ENCODE measurements around the gene TPPP2.

DNA sequence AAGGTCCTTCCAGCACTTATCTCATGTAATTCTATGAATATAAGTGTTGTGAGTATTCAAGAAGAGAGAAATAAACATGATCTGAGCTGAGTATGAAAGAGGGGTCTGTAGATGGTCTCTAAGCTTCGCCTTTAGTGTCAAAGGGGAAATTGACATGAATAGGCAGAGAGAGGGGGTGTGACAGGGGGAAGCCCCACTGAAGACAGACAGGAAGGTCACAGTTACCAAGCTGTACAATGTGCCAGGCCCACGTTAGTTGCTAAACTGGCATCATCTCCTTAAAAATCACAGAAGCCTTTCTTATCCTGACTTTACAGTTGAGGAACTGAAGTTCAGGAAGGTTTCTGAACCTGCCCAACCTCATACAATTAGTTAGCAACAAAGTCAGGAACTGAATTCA is 47.7 kb downstream of the TPPP2 start:
- TF ChIP-seq TRIM28 (IDR thresholded peaks at IDR 0.05; ENCODE audit: borderline replicate concordance, low read length), result no peak
- no peak for TF ChIP-seq ZNF423 (tag by site-specific recombination; IDR thresholded peaks at IDR 0.05)
- TF ChIP-seq, protein P1, sequence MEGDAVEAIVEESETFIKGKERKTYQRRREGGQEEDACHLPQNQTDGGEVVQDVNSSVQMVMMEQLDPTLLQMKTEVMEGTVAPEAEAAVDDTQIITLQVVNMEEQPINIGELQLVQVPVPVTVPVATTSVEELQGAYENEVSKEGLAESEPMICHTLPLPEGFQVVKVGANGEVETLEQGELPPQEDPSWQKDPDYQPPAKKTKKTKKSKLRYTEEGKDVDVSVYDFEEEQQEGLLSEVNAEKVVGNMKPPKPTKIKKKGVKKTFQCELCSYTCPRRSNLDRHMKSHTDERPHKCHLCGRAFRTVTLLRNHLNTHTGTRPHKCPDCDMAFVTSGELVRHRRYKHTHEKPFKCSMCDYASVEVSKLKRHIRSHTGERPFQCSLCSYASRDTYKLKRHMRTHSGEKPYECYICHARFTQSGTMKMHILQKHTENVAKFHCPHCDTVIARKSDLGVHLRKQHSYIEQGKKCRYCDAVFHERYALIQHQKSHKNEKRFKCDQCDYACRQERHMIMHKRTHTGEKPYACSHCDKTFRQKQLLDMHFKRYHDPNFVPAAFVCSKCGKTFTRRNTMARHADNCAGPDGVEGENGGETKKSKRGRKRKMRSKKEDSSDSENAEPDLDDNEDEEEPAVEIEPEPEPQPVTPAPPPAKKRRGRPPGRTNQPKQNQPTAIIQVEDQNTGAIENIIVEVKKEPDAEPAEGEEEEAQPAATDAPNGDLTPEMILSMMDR (tag by site-specific recombination; IDR thresholded peaks at IDR 0.05), result no peak
- no peak for TF ChIP-seq ZFP69B (tag by site-specific recombination; IDR thresholded peaks at IDR 0.05)
- no peak for TF ChIP-seq YY1 (tag by site-specific recombination; IDR thresholded peaks at IDR 0.05)
- TF ChIP-seq ZNF184 (tag by site-specific recombination; IDR thresholded peaks at IDR 0.05), result no peak
- TF ChIP-seq ZNF354C (tag by site-specific recombination; IDR thresholded peaks at IDR 0.05; ENCODE audit: borderline replicate concordance, low read depth), result no peak
- TF ChIP-seq ZNF792 (tag by site-specific recombination; IDR thresholded peaks at IDR 0.05), result no peak
- TF ChIP-seq, protein P2, sequence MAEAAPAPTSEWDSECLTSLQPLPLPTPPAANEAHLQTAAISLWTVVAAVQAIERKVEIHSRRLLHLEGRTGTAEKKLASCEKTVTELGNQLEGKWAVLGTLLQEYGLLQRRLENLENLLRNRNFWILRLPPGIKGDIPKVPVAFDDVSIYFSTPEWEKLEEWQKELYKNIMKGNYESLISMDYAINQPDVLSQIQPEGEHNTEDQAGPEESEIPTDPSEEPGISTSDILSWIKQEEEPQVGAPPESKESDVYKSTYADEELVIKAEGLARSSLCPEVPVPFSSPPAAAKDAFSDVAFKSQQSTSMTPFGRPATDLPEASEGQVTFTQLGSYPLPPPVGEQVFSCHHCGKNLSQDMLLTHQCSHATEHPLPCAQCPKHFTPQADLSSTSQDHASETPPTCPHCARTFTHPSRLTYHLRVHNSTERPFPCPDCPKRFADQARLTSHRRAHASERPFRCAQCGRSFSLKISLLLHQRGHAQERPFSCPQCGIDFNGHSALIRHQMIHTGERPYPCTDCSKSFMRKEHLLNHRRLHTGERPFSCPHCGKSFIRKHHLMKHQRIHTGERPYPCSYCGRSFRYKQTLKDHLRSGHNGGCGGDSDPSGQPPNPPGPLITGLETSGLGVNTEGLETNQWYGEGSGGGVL (tag by site-specific recombination; IDR thresholded peaks at IDR 0.05), result no peak
- no peak for TF ChIP-seq SETDB1 (IDR thresholded peaks at IDR 0.05; ENCODE audit: insufficient read length, low read length)
- TF ChIP-seq YY2 (tag by site-specific recombination; IDR thresholded peaks at IDR 0.05), result no peak
- no peak for TF ChIP-seq ZNF501 (tag by site-specific recombination; IDR thresholded peaks at IDR 0.05)
